Measurements from ENCODE around the gene OR6K3.

DNA sequence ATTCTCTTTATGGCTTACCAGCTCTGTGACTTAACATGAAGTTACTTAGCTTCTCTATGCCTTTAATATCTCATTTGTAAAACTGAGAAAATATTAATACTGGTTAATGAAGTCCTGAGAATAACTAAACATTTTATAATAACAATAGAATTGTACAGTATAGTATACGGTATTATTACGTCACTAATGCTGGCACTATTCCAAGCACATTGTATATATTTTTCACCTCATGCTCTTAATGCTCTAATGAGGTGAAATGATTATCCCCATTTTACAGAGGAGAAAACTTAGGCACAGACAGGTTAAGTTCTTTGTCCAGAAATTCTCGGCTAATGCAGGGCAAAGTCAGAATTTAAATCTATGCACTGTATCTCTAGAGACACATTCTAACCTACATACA, 856 bp downstream of the OR6K3 start:
- TF ChIP-seq, protein P1, sequence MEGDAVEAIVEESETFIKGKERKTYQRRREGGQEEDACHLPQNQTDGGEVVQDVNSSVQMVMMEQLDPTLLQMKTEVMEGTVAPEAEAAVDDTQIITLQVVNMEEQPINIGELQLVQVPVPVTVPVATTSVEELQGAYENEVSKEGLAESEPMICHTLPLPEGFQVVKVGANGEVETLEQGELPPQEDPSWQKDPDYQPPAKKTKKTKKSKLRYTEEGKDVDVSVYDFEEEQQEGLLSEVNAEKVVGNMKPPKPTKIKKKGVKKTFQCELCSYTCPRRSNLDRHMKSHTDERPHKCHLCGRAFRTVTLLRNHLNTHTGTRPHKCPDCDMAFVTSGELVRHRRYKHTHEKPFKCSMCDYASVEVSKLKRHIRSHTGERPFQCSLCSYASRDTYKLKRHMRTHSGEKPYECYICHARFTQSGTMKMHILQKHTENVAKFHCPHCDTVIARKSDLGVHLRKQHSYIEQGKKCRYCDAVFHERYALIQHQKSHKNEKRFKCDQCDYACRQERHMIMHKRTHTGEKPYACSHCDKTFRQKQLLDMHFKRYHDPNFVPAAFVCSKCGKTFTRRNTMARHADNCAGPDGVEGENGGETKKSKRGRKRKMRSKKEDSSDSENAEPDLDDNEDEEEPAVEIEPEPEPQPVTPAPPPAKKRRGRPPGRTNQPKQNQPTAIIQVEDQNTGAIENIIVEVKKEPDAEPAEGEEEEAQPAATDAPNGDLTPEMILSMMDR (IDR thresholded peaks at IDR 0.05; ENCODE audit: insufficient read depth, low read depth, low read length): no peak
- TF ChIP-seq EZH2 (IDR thresholded peaks at IDR 0.05; ENCODE audit: insufficient read depth, low read length): no peak
